Lung (tissue), 12 donors: Measurements from ENCODE around the gene POMP. TPM values are rescaled to one million over a fixed set of nuclear protein-coding genes. Genes with fewer than 3 reads are reported as not detected.
A peak's percentile ranks its signal among the peaks of the same experiment; 100 is the strongest.

Source experiments
- ATAC-seq: fragments of 200-7000 bp; cut with Tn5 transposase; one replicate; pipeline ENCODE4 v1.9.1; 2020; ENCODE audit warnings: moderate number of reproducible peaks; ENCODE audit not compliant: insufficient read depth, low FRiP score
- DNase-seq, 3 donors: peaks; one replicate each; pipeline ENCODE4 v3.0.0-alpha.2; 2013 to 2017
- H3K27ac ChIP-seq, 2 donors: one replicate each; pipeline ENCODE4 v1.5.1; 2013; ENCODE audit warnings: mild to moderate bottlenecking in 2 of 2, moderate library complexity in 2 of 2, control low read depth in 1 of 2, inconsistent platforms in 1 of 2, low read depth in 1 of 2, low read length in 1 of 2
- H3K27me3 ChIP-seq, 3 donors: one replicate each; pipeline ENCODE4 v1.5.1; 2013; ENCODE audit warnings: low read length in 2 of 3; ENCODE audit not compliant: control insufficient read depth in 3 of 3, insufficient read depth in 3 of 3
- H3K36me3 ChIP-seq, 4 donors: one replicate each; pipeline ENCODE4 v1.5.1; 2013; ENCODE audit warnings: low read length in 4 of 4, mild to moderate bottlenecking in 1 of 4, moderate library complexity in 1 of 4; ENCODE audit not compliant: control insufficient read depth in 4 of 4, insufficient read depth in 4 of 4
- H3K4me1 ChIP-seq, 5 donors: one replicate each; pipeline ENCODE4 v1.5.1; 2013; ENCODE audit warnings: low read length in 5 of 5, mild to moderate bottlenecking in 2 of 5, moderate library complexity in 1 of 5; ENCODE audit not compliant: control insufficient read depth in 5 of 5, insufficient read depth in 5 of 5
- H3K4me3 ChIP-seq: one replicate; pipeline ENCODE4 v1.5.1; 2013; ENCODE audit warnings: mild to moderate bottlenecking, control low read depth, moderate library complexity
- H3K9ac ChIP-seq, 2 donors: one replicate each; pipeline ENCODE4 v1.5.1; 2013; ENCODE audit warnings: low read length in 2 of 2, control low read depth in 1 of 2; ENCODE audit not compliant: insufficient read depth in 1 of 2
- H3K9me3 ChIP-seq, 4 donors: one replicate each; pipeline ENCODE4 v1.5.1; 2013; ENCODE audit warnings: low read length in 3 of 4, mild to moderate bottlenecking in 1 of 4, moderate library complexity in 1 of 4; ENCODE audit not compliant: control insufficient read depth in 4 of 4, insufficient read depth in 3 of 4
- WGBS, 2 donors: extraction: QIAGEN DNeasy Blood & Tissue Kit; methylation state at CpG; one replicate each; pipeline ENCODE4 v1.1.7; 2013; 5-methylcytosine and 5-hydroxymethylcytosine counted together
- polyA plus RNA-seq, 2 donors: library from polyadenylated mRNA; stranded (reverse); fragments of 200-250 nt; gene quantifications; one replicate each; pipeline ENCODE4 v1.2.1, GENCODE V29; 2013
- total RNA-seq, 2 donors: library from RNA; depleted of rRNA in 1 of 2; stranded (reverse); fragments of >200 nt in 1 of 2; gene quantifications; one replicate each; pipeline ENCODE4 v1.2.1, GENCODE V29; 2014 to 2021
- TF ChIP-seq, protein P1 (sequence below): IDR thresholded peaks from 2 replicates; pipeline ENCODE4 v1.5.1; 2012; ENCODE audit warnings: mild to moderate bottlenecking; ENCODE audit errors: control extremely low read depth, extremely low read depth
- donor health status: control.
- donor health status: control.
- donor health status: Bipolar disorder and iron deficiency.
- donor health status: healthy.
- donor health status: DM: yes; HTN: yes; CAD: no.

Gene POMP
- total and polyA plus RNA-seq, 4 donors = 33.6 to 89.9 (median 72.8) TPM

DNA sequence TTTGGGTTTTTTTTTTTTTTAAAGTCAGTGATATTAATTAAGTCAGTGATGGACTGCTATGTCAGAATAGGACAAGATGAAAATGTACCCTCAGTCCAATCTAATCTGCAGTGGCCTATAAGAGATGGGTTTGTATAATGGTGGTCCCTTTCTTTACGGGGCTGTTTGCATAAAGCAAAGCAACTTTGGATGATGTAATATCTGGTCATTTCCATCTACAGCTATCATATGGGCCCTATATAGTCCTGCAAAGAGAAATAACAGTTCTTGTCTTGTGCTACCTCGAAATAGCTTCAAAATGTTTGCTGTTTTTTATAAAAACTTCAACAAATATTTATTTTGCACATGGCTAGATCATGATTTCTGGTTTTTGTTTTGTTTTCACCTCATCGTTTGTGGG, 20.2 kb upstream of the POMP start:
- Histone ChIP-seq H3K27ac (no peak overlapping the region), H3K4me3 (no peak overlapping the region), H3K4me1 (peaks cover 0 to 3% (median 0%) of the 10 kb centered on the region in 5 donors), H3K9me3 (no peaks in the 10 kb centered on the region), H3K27me3 (peaks cover 0 to 3% (median 0%) of the 10 kb centered on the region in 3 donors), H3K36me3 (no peaks in the 10 kb centered on the region), H3K9ac (no peak overlapping the region)
- WGBS, 2 donors = 74 to 83% methylated on average over 3 of the region's 3 CpGs
- ATAC-seq = no peak
- no peak for DNase-seq
- TF ChIP-seq, protein P1, sequence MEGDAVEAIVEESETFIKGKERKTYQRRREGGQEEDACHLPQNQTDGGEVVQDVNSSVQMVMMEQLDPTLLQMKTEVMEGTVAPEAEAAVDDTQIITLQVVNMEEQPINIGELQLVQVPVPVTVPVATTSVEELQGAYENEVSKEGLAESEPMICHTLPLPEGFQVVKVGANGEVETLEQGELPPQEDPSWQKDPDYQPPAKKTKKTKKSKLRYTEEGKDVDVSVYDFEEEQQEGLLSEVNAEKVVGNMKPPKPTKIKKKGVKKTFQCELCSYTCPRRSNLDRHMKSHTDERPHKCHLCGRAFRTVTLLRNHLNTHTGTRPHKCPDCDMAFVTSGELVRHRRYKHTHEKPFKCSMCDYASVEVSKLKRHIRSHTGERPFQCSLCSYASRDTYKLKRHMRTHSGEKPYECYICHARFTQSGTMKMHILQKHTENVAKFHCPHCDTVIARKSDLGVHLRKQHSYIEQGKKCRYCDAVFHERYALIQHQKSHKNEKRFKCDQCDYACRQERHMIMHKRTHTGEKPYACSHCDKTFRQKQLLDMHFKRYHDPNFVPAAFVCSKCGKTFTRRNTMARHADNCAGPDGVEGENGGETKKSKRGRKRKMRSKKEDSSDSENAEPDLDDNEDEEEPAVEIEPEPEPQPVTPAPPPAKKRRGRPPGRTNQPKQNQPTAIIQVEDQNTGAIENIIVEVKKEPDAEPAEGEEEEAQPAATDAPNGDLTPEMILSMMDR = no peak

DNA sequence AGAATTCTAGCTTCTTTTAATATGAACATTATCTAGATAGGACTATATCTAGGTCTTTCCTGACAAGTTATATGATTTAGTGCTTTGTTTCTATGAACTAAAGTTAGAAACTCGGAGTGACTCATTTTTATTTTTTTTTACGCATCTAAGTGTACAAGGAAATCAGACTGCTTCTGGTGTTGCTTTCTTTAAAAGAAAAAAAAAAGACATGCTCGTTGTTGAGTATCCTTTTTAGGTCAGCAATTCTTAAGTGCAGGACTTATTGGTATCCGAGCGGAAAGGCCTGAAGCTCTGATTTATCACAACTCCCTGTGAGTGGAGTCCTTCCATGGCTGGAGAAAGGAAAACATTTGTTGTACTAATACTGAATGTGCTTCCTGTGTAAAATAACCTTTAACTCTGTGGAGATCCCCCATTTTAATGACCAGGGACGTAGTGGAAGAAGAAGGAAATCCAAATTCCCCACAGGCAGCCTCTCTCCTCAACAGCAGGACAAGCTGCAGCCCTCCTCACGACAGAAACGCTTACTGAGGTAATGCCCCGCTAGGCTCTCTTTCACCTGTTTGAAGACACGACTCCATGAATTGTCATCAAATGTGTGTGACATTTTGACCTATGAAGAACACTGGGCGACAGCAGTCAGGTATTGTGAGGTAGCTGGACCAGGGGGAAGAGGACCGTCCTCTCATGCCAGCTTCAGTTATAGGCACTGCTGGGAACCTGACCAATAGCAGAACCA, 17.9 kb upstream of the POMP start:
- Histone ChIP-seq H3K27ac (peak overlapping the region; percentile 60 to 66), H3K4me1 (peaks cover 0 to 3% (median 0%) of the 10 kb centered on the region in 5 donors), H3K9ac (no peak overlapping the region), H3K27me3 (peaks cover 0 to 3% (median 0%) of the 10 kb centered on the region in 3 donors), H3K4me3 (no peak overlapping the region), H3K9me3 (no peaks in the 10 kb centered on the region), H3K36me3 (no peaks in the 10 kb centered on the region)
- TF ChIP-seq, protein P1 = no peak
- WGBS, 2 donors = 67 to 76% methylated on average over 12 of the region's 12 CpGs
- ATAC-seq (no peak), DNase-seq (peak in 1 of 3 donors; percentile 37)

DNA sequence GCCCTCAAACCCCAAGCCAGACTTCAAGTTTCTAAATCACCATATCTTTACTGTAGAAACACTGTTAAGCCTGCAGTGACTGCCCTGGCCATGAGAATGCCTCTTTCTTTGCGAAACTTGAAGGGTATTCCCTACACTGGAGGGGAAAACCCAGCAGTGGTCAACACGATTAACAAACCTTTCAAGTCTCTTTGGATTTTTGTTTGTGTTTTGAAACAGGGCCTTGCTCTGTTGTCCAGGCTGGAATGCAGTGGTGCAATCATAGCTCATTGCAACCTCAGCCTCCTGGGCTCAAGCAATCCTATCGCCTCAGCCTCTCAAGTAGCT, 17.4 kb upstream of the POMP start:
- Histone ChIP-seq H3K9ac (no peak overlapping the region), H3K27ac (peak overlapping the region in 1 of 2 donors; percentile 60), H3K36me3 (no peaks in the 10 kb centered on the region), H3K4me1 (peaks cover 0 to 3% (median 0%) of the 10 kb centered on the region in 5 donors), H3K27me3 (peaks cover 0 to 3% (median 0%) of the 10 kb centered on the region in 3 donors), H3K4me3 (no peak overlapping the region), H3K9me3 (no peaks in the 10 kb centered on the region)
- ATAC-seq (no peak), DNase-seq (no peak)
- 61 to 67% methylated on average over 3 of the region's 3 CpGs for WGBS, 2 donors
- TF ChIP-seq, protein P1 = no peak
